ENCODE measurements around the gene OPCML.

The OPCML gene

GRCh38 chr11:132913295-132913694 lies 619.0 kb downstream of the OPCML start:
- no peak for DNase-seq

GRCh38 chr11:132911186-132911585 lies 621.1 kb downstream of the OPCML start:
- peak; percentile 26 for DNase-seq

- no peak for DNase-seq
Observed at GRCh38 chr11:132910011-132910760, 622.1 kb downstream of the OPCML start.

- no peak for DNase-seq
Observed at GRCh38 chr11:132909021-132909606, 623.2 kb downstream of the OPCML start.

- no peak for DNase-seq
Observed at GRCh38 chr11:132908414-132908810, 623.9 kb downstream of the OPCML start.

GRCh38 chr11:132907651-132908413 lies 624.5 kb downstream of the OPCML start:
- no peak for DNase-seq

GRCh38 chr11:132904607-132905006 lies 627.7 kb downstream of the OPCML start:
- peak; percentile 47 for DNase-seq

- DNase-seq, result no peak
Observed at GRCh38 chr11:132904091-132904490, 628.2 kb downstream of the OPCML start.

GRCh38 chr11:132901638-132902471 lies 630.4 kb downstream of the OPCML start:
- DNase-seq, result no peak

- no peak for DNase-seq
Observed at GRCh38 chr11:132898676-132899075, 633.6 kb downstream of the OPCML start.

- DNase-seq, result no peak
Observed at GRCh38 chr11:132898021-132898420, 634.3 kb downstream of the OPCML start.

- DNase-seq, result peak; percentile 93
Observed at GRCh38 chr11:132895340-132895739, 637.0 kb downstream of the OPCML start.

- no peak for DNase-seq
Observed at GRCh38 chr11:132894606-132895005, 637.7 kb downstream of the OPCML start.

GRCh38 chr11:132892876-132893275 lies 639.4 kb downstream of the OPCML start:
- DNase-seq, result no peak

- DNase-seq, result no peak
Observed at GRCh38 chr11:132888226-132888625, 644.1 kb downstream of the OPCML start.

- DNase-seq, result no peak
Observed at GRCh38 chr11:132886335-132886734, 646.0 kb downstream of the OPCML start.

- DNase-seq, result no peak
Observed at GRCh38 chr11:132883241-132883640, 649.1 kb downstream of the OPCML start.

GRCh38 chr11:132881622-132882021 lies 650.7 kb downstream of the OPCML start:
- DNase-seq, result no peak

GRCh38 chr11:132878111-132878510 lies 654.2 kb downstream of the OPCML start:
- DNase-seq, result no peak

GRCh38 chr11:132876705-132877104 lies 655.6 kb downstream of the OPCML start:
- DNase-seq, result no peak

GRCh38 chr11:132876239-132876638 lies 656.1 kb downstream of the OPCML start:
- DNase-seq, result no peak

- DNase-seq, result no peak
Observed at GRCh38 chr11:132874638-132875037, 657.7 kb downstream of the OPCML start.

- peak; percentile 29 for DNase-seq
Observed at GRCh38 chr11:132873841-132874240, 658.5 kb downstream of the OPCML start.
